HCT116 (cell line): ENCODE data around the gene UBAP2L.

ENCODE experiments used
- CTCF ChIP-seq, 3 experiments: fragments of 200-600 bp in 1 of 3; sonication (generic) in 1 of 3; IDR thresholded peaks in 2 of 3; conservative IDR thresholded peaks in 1 of 3; 2 replicates each; pipeline ENCODE4 v1.5.1; 2012 to 2017; ENCODE audit warnings: low read depth in 2 of 3, low read length in 2 of 3, antibody characterized with exemption in 1 of 3, borderline replicate concordance in 1 of 3, control low read depth in 1 of 3, mild to moderate bottlenecking in 1 of 3, mixed read lengths in 1 of 3, mixed run types in 1 of 3, moderate library complexity in 1 of 3; ENCODE audit not compliant: insufficient read depth in 1 of 3
- ELF1 ChIP-seq: IDR thresholded peaks from 2 replicates; pipeline ENCODE4 v1.6.1; 2012; ENCODE audit warnings: low read depth, borderline replicate concordance
- EZH2 ChIP-seq: fragments of 200-600 bp; sonication (generic); IDR thresholded peaks from 2 replicates; pipeline ENCODE4 v1.6.1; 2017; ENCODE audit warnings: antibody characterized with exemption, mixed run types
- EZH2phosphoT487 ChIP-seq: fragments of 200-600 bp; IDR thresholded peaks from 2 replicates; pipeline ENCODE4 v1.6.1; 2018; ENCODE audit warnings: antibody characterized with exemption, borderline replicate concordance
- MAX ChIP-seq: IDR thresholded peaks from 2 replicates; pipeline ENCODE4 v1.6.1; 2012
- POLR2A ChIP-seq: IDR thresholded peaks from 2 replicates; pipeline ENCODE4 v1.7.0; 2011; ENCODE audit warnings: borderline replicate concordance; ENCODE audit not compliant: insufficient read depth, insufficient read length; ENCODE audit errors: extremely low read depth
- POLR2AphosphoS5 ChIP-seq: IDR thresholded peaks from 2 replicates; pipeline ENCODE4 v1.6.1; 2011; ENCODE audit warnings: mild to moderate bottlenecking, low read depth, low read length, moderate library complexity
- RAD21 ChIP-seq: IDR thresholded peaks from 2 replicates; pipeline ENCODE4 v1.6.1; 2012; ENCODE audit warnings: low read depth, mild to moderate bottlenecking
- REST ChIP-seq: IDR thresholded peaks from 2 replicates; pipeline ENCODE4 v1.6.1; 2012; ENCODE audit warnings: low read depth
- YY1 ChIP-seq: IDR thresholded peaks from 2 replicates; pipeline ENCODE4 v1.6.1; 2011; ENCODE audit warnings: low read length, low read depth, moderate library complexity, mild to moderate bottlenecking; ENCODE audit not compliant: insufficient replicate concordance; ENCODE audit errors: extremely low read depth

GRCh38 chr1:154239491-154239890 lies 18.7 kb downstream of the UBAP2L start:
- no peak for TF ChIP-seq CTCF (IDR thresholded peaks at IDR 0.05 in 2 of 3, conservative IDR thresholded peaks at IDR 0.05 in 1 of 3; ENCODE audit: borderline replicate concordance in 1 of 3, insufficient read depth in 1 of 3, low read depth in 2 of 3, low read length in 2 of 3)
- TF ChIP-seq EZH2phosphoT487, result no peak
- no peak for TF ChIP-seq REST
- no peak for TF ChIP-seq EZH2
- no peak for TF ChIP-seq RAD21
- no peak for TF ChIP-seq POLR2AphosphoS5
- TF ChIP-seq POLR2A, result no peak
- no peak for TF ChIP-seq YY1
- TF ChIP-seq MAX, result no peak
- no peak for TF ChIP-seq ELF1
